Ectodermal cell (in vitro differentiated cells): ENCODE measurements around the gene FAHD1.
"Not testable (repeated sequence)": the region's sequence is repeated elsewhere in the genome, so short reads cannot be mapped to it uniquely, and the experiment has no call there.

Source experiments
- H3K27ac ChIP-seq: 2 replicates; pipeline ENCODE4 v1.7.0; 2013; ENCODE audit warnings: mild to moderate bottlenecking, low read depth, low read length; ENCODE audit not compliant: insufficient read depth, poor library complexity, severe bottlenecking
- H3K27me3 ChIP-seq: 2 replicates; pipeline ENCODE4 v1.7.0; 2013; ENCODE audit warnings: mild to moderate bottlenecking, low read length; ENCODE audit not compliant: insufficient read depth, control insufficient read depth, poor library complexity, severe bottlenecking
- H3K36me3 ChIP-seq: one replicate; pipeline ENCODE4 v1.7.0; 2013; ENCODE audit warnings: low read length; ENCODE audit not compliant: control insufficient read depth, insufficient read depth
- H3K4me1 ChIP-seq: one replicate; pipeline ENCODE4 v1.7.0; 2013; ENCODE audit warnings: low read length; ENCODE audit not compliant: control insufficient read depth, insufficient read depth
- H3K4me3 ChIP-seq: 2 replicates; pipeline ENCODE4 v1.7.0; 2013; ENCODE audit warnings: low read depth, low read length, control low read depth; ENCODE audit not compliant: insufficient read depth
- H3K9me3 ChIP-seq: 2 replicates; pipeline ENCODE4 v1.7.0; 2013; ENCODE audit warnings: mild to moderate bottlenecking, low read length, moderate library complexity; ENCODE audit not compliant: control insufficient read depth
- WGBS, 2 experiments: methylation state at CpG; one replicate each; pipeline ENCODE4 v1.1.7; 2013; ENCODE audit warnings: missing lambda C conversion rate in 2 of 2; 5-methylcytosine and 5-hydroxymethylcytosine counted together

FAHD1 gene

DNA sequence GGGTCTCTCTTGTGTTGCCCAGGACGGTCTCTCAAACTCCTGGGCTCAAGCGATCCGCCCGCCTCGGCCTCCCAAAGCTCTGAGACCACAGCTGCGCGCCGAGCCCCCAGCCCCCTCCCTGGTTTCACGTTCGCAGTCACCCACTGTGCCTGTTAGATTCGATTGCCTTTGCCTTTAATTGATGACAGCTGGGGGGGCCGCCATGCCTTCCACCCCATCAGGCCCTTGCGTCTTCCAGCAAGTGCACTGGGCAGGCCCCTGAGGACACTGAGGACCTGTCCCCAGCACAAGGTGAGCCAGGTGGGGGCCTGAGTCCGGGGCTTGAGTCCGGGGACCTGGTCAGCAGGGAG, 36.8 kb upstream of the FAHD1 start:
- WGBS, 2 experiments = 95 to 97% methylated on average over 15 of the region's 15 CpGs
- H3K27ac ChIP-seq = no peak overlapping the region
- peaks cover 3% of the 10 kb centered on the region for H3K36me3 ChIP-seq
- no peak overlapping the region for H3K4me3 ChIP-seq
- no peaks in the 10 kb centered on the region for H3K9me3 ChIP-seq
- no peaks in the 10 kb centered on the region for H3K27me3 ChIP-seq
- H3K4me1 ChIP-seq = no peaks in the 10 kb centered on the region

DNA sequence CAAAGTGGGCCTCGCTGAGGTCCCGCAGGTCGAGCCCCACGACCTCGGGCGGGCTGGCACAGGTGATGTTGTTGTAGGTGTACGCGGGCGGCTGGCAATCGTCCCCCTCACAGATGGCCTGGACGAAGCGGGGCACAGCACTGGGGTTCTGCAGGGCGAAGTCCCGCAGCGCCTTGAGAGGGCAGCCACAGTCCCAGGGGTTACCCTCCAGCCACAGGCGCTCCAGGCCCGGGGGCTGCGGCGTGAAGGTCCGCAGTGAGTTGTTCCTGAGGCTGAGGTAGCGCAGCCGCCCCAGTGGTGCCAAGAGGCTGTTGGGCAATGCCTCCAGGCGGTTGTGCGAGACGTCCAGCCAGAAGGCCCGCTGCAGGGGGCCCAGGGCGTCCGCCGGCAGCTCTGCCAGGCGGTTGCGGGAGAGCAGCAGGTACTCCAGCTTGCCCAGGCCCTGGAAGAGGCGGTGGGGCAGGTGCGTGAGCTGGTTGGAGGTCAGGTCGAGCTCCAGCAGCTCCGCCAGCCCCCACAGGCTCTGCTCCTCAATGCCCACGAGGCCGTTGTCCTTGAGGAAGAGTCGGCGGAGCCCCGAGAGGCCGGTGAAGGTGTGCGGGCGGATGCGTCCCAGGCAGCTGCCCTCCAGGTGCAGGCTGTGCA, 36.3 kb upstream of the FAHD1 start:
- H3K27me3 ChIP-seq = no peaks in the 10 kb centered on the region
- no peaks in the 10 kb centered on the region for H3K9me3 ChIP-seq
- H3K4me1 ChIP-seq = no peaks in the 10 kb centered on the region
- no peak overlapping the region for H3K4me3 ChIP-seq
- no peak overlapping the region for H3K27ac ChIP-seq
- H3K36me3 ChIP-seq = peaks cover 3% of the 10 kb centered on the region
- 96% methylated on average over 44 of the region's 44 CpGs for WGBS, 2 experiments

DNA sequence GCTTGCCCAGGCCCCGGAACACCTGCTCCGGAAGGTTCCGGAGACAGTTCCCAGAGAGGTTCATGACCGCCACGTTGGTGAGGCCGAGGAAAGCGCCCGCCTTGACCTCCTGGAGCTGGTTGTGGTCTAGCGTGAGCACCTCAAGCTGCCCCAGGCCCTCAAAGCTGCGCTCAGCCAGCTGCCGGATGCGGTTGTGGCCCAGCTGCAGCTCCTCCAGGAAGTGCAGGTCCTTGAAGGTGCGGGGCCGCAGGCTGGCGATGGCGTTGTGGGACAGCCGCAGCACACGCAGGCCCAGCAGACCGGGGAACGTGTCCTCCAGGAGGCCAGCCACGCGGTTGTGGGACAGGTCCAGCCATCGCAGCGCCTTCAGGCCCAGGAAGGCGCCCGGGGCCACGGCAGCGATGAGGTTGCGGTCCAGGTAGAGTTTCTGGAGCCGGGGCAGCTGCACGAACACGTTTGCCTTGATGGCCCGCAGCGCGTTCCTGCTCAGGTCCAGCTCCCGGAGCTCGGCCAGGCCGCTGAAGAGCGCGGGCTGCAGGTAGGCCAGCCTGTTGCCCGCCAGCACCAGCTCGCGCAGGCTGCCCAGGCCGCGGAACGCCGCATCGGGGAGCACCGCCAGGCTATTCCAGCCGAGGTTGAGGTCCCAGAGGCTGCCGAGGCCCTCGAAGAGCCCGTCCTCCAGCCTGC, 35.6 kb upstream of the FAHD1 start:
- Histone ChIP-seq H3K27me3 (no peaks in the 10 kb centered on the region), H3K4me3 (no peak overlapping the region)
- 95% methylated on average over 53 of the region's 53 CpGs for WGBS, 2 experiments

GRCh38 chr16:1791943-1792812, 34.8 kb upstream of the FAHD1 start:
- WGBS, 2 experiments = 94% methylated on average over 59 of the region's 59 CpGs
- H3K4me3 ChIP-seq = no peak overlapping the region
- H3K27ac ChIP-seq = no peak overlapping the region
- H3K36me3 ChIP-seq = peaks cover 3% of the 10 kb centered on the region
- no peaks in the 10 kb centered on the region for H3K27me3 ChIP-seq
- no peaks in the 10 kb centered on the region for H3K9me3 ChIP-seq
- no peaks in the 10 kb centered on the region for H3K4me1 ChIP-seq

More for the DNA sequence above, 35.6 kb upstream of the FAHD1 start:
- no peak overlapping the region for H3K27ac ChIP-seq
- no peaks in the 10 kb centered on the region for H3K9me3 ChIP-seq
- H3K36me3 ChIP-seq = peaks cover 3% of the 10 kb centered on the region
- H3K4me1 ChIP-seq = no peaks in the 10 kb centered on the region

GRCh38 chr16:1792836-1793577, 34.0 kb upstream of the FAHD1 start:
- Histone ChIP-seq H3K4me1 (no peaks in the 10 kb centered on the region), H3K9me3 (no peaks in the 10 kb centered on the region), H3K27me3 (no peaks in the 10 kb centered on the region), H3K4me3 (no peak overlapping the region), H3K27ac (no peak overlapping the region), H3K36me3 (peaks cover 3% of the 10 kb centered on the region)
- WGBS, 2 experiments = 93% methylated on average over 33 of the region's 33 CpGs

DNA sequence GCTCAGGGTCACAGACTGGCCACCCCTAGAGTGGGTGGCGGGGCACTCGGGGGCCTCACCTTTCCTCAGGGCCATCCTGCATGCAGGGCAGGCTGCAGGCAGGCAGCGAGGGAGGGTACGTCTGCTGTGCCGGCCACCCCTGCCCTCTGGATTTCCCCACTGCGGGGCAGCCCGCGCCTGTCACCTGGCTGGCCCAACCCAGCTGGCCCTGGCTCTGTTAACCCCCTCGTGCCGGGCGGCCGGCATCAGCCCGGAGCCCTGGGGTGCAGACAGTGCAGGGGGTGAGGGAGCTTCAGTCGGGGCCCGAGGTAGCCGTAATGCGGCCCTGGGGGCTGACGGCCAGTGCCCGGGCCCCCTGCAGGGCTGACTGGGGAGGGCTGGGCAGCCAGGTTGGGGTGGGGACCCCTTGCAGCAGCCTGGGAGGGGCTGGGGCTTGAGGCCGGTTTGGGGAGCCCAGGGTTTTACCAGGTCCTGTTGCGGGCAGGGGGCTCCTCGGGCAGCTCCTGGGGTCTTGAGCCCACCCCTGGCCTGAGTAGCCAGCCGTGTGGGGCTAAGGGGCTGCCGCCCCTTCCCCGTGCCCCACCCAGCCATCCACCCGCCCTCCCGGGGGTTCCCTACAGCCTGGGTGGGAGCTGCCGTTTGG, 33.3 kb upstream of the FAHD1 start, which contains the start of gene IGFALS:
Gene IGFALS (minus strand): TSS at position 128 of the 643 bp plus-strand sequence. CDS start 53 bp downstream, at position 75.
- no peak within 1 kb of the TSS for H3K27ac ChIP-seq
- H3K4me1 ChIP-seq = no peaks in the 10 kb centered on the region
- WGBS, 2 experiments = 87 to 91% methylated on average over 28 of the region's 28 CpGs
- H3K27me3 ChIP-seq = no peaks in the 10 kb centered on the region
- no peak within 1 kb of the TSS for H3K4me3 ChIP-seq
- H3K36me3 ChIP-seq = peaks cover 3% of the 10 kb centered on the region
- no peaks in the 10 kb centered on the region for H3K9me3 ChIP-seq

GRCh38 chr16:1794221-1794871, 32.7 kb upstream of the FAHD1 start:
- Histone ChIP-seq H3K9me3 (no peaks in the 10 kb centered on the region), H3K36me3 (no peaks in the 10 kb centered on the region), H3K4me1 (no peaks in the 10 kb centered on the region), H3K4me3 (no peak overlapping the region), H3K27me3 (no peaks in the 10 kb centered on the region), H3K27ac (no peak overlapping the region)
- 80 to 82% methylated on average over 18 of the region's 18 CpGs for WGBS, 2 experiments

DNA sequence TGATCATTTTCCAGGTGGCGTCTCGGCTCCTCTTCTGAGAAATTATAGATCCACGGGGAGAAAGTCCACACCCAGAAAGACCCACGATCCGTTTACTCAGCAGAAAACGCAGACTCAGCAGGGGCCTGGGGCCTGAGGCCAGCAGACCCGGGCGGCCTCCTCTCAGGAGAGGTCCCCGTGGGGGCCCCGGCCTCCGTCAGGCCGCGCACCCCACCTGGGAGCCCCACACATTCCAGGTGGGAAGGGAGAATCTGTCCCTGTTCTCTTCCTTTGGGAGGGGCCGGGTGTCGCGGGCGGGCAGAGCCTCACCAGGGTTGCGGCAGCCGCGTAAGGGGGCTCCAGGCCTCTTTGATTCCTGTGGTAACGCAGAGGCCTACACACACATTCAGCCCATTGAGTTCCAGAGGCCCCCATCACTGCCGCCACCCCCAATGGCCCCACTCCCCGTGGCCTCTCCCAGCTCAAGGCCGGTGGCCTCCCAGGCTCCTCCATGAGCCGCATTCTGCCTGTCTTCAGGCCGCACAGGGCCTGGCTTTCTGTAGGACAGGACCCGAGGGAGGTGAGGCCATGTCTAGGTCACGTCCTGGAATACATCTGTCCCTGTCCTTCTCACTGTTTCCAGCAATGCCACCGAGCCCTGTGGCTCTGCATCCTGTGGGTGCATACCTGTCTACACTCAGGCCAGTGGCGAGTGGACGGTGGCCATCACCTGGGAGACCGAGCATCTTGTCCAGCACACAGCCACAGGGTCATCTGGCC, 31.9 kb upstream of the FAHD1 start:
- H3K27ac ChIP-seq = no peak overlapping the region
- H3K4me1 ChIP-seq = no peaks in the 10 kb centered on the region
- no peak overlapping the region for H3K4me3 ChIP-seq
- H3K9me3 ChIP-seq = no peaks in the 10 kb centered on the region
- H3K27me3 ChIP-seq = no peaks in the 10 kb centered on the region
- whole genome bisulfite sequencing, 2 experiments = 92 to 93% methylated on average over 32 of the region's 32 CpGs
- H3K36me3 ChIP-seq = no peaks in the 10 kb centered on the region

GRCh38 chr16:1799263-1799662, 27.7 kb upstream of the FAHD1 start:
- not testable (repeated sequence) for H3K4me3 ChIP-seq, H3K27me3 ChIP-seq, H3K9me3 ChIP-seq, H3K4me1 ChIP-seq, H3K36me3 ChIP-seq, H3K27ac ChIP-seq
- 74 to 81% methylated on average over 4 of the region's 5 CpGs for WGBS, 2 experiments
